H1 (cell line): ENCODE data around the gene MREG. TPM values are rescaled to one million over a fixed set of nuclear protein-coding genes. Genes with fewer than 3 reads are reported as not detected.

Experiments used
- CTCF ChIA-PET: fragments of 300-600 bp; sonication (Branson Sonifier 250); formaldehyde crosslinking; loops from one replicate; lab custom pipeline; 2021; ENCODE audit not compliant: partially characterized antibody; lab: Charles Lee
- POLR2A ChIA-PET: fragments of 300-600 bp; sonication (Branson Sonifier 250); formaldehyde crosslinking; loops from one replicate; lab custom pipeline; 2021; ENCODE audit warnings: inconsistent platforms; ENCODE audit not compliant: partially characterized antibody; lab: Charles Lee
- DNase-seq, 2 experiments: peaks; one replicate each; pipeline versions ENCODE4 v3.0.0 to v3.0.0-alpha.2; 2010 to 2022; ENCODE audit warnings: low spot score in 2 of 2, low read depth in 1 of 2, mixed read lengths in 1 of 2
- FAIRE-seq: peaks from 2 replicates; lab custom pipeline; 2011; peaks lifted over from hg19 to GRCh38; lab: Jason Lieb, UNC
- H2AFZ ChIP-seq: 2 replicates; pipeline ENCODE4 v1.8.1; 2012; ENCODE audit warnings: low read length, inconsistent platforms
- H2AK5ac ChIP-seq: 2 replicates; pipeline ENCODE4 v1.6.1; 2013; ENCODE audit warnings: low read depth, low read length
- H2BK120ac ChIP-seq: replicated peaks from 2 replicates; pipeline ENCODE3; 2013; ENCODE audit warnings: low read depth, low read length, inconsistent platforms
- H2BK12ac ChIP-seq: 2 replicates; pipeline ENCODE4 v1.6.1; 2013; ENCODE audit warnings: low read depth, low read length
- H2BK15ac ChIP-seq: 2 replicates; pipeline ENCODE4 v1.6.1; 2013; ENCODE audit warnings: low read length
- H2BK20ac ChIP-seq: 2 replicates; pipeline ENCODE4 v1.6.1; 2013; ENCODE audit warnings: low read length
- H2BK5ac ChIP-seq: 2 replicates; pipeline ENCODE4 v1.6.1; 2013; ENCODE audit warnings: low read depth, low read length
- H3K14ac ChIP-seq: 2 replicates; pipeline ENCODE4 v1.6.1; 2013; ENCODE audit warnings: inconsistent platforms; ENCODE audit not compliant: insufficient read length
- H3K18ac ChIP-seq: 2 replicates; pipeline ENCODE4 v1.6.1; 2013; ENCODE audit warnings: low read length; ENCODE audit errors: extremely low read depth
- H3K23ac ChIP-seq: 2 replicates; pipeline ENCODE4 v1.6.1; 2013; ENCODE audit warnings: inconsistent platforms; ENCODE audit not compliant: insufficient read length
- H3K23me2 ChIP-seq: 2 replicates; pipeline ENCODE4 v1.6.1; 2013; ENCODE audit warnings: low read depth, low read length
- H3K27ac ChIP-seq: 2 replicates; pipeline ENCODE4 v1.6.1; 2011; ENCODE audit warnings: low read depth, low read length, inconsistent platforms
- H3K27me3 ChIP-seq, 4 experiments: replicated peaks in 1 of 4; 1 replicate in 1 of 4; 2 replicates in 3 of 4; pipeline versions ENCODE4 v1.6.1 to v1.8.1; 2011 to 2013; ENCODE audit warnings: low read length in 3 of 4, mild to moderate bottlenecking in 3 of 4, inconsistent platforms in 2 of 4, mixed read lengths in 2 of 4, moderate library complexity in 1 of 4; ENCODE audit not compliant: control insufficient read depth in 3 of 4, insufficient read depth in 3 of 4; ENCODE audit errors: extremely low read depth in 1 of 4
- H3K36me3 ChIP-seq, 4 experiments: 2 replicates each; pipeline versions ENCODE4 v1.6.1 to v1.8.1; 2011 to 2013; ENCODE audit warnings: mild to moderate bottlenecking in 4 of 4, low read length in 3 of 4, moderate library complexity in 2 of 4, control low read depth in 1 of 4, inconsistent platforms in 1 of 4; ENCODE audit not compliant: insufficient read depth in 4 of 4, control insufficient read depth in 2 of 4
- H3K4ac ChIP-seq: replicated peaks from 2 replicates; pipeline ENCODE3; 2013; ENCODE audit warnings: low read length, low read depth, mixed read lengths, inconsistent platforms; ENCODE audit not compliant: insufficient read length
- H3K4me1 ChIP-seq, 4 experiments: replicated peaks in 1 of 4; 1 replicate in 1 of 4; 2 replicates in 3 of 4; pipeline versions ENCODE4 v1.6.1 to v1.8.1; 2011 to 2013; ENCODE audit warnings: low read length in 3 of 4, inconsistent platforms in 2 of 4, mixed read lengths in 1 of 4; ENCODE audit not compliant: insufficient read depth in 4 of 4, control insufficient read depth in 3 of 4
- H3K4me2 ChIP-seq, 2 experiments: 2 replicates each; pipeline versions ENCODE4 v1.6.1 to v1.8.1; 2011 to 2013; ENCODE audit warnings: low read depth in 2 of 2, low read length in 2 of 2, control low read depth in 1 of 2, inconsistent platforms in 1 of 2, mild to moderate bottlenecking in 1 of 2; ENCODE audit not compliant: insufficient read depth in 1 of 2
- H3K4me3 ChIP-seq, 4 experiments: fragments of 200-600, 300-600 bp in 1 of 4; sonication (generic), shearing (Covaris generic), sonication (Bioruptor Twin) in 1 of 4; 2 replicates each; pipeline versions ENCODE4 v1.5.1 to v1.8.1; 2011 to 2016; ENCODE audit warnings: low read length in 4 of 4, low read depth in 3 of 4, control low read depth in 2 of 4, inconsistent platforms in 2 of 4, mild to moderate bottlenecking in 2 of 4, mixed read lengths in 1 of 4, moderate library complexity in 1 of 4; ENCODE audit not compliant: insufficient read depth in 2 of 4; ENCODE audit errors: extremely low read depth in 1 of 4
- H3K56ac ChIP-seq: replicated peaks from 2 replicates; pipeline ENCODE3; 2013; ENCODE audit warnings: low read depth, mild to moderate bottlenecking, mixed read lengths, low read length, inconsistent platforms; ENCODE audit not compliant: insufficient read length
- H3K79me1 ChIP-seq: 2 replicates; pipeline ENCODE4 v1.6.1; 2013; ENCODE audit warnings: low read depth, low read length, control low read depth
- H3K79me2 ChIP-seq, 2 experiments: 2 replicates each; pipeline versions ENCODE4 v1.6.1 to v1.8.1; 2012 to 2013; ENCODE audit warnings: low read length in 2 of 2, mild to moderate bottlenecking in 2 of 2, inconsistent platforms in 1 of 2; ENCODE audit not compliant: insufficient read depth in 2 of 2, control insufficient read depth in 1 of 2
- H3K9ac ChIP-seq, 4 experiments: replicated peaks in 1 of 4; 1 replicate in 1 of 4; 2 replicates in 3 of 4; pipeline versions ENCODE4 v1.6.1 to v1.8.1; 2011 to 2013; ENCODE audit warnings: low read depth in 3 of 4, low read length in 3 of 4, control low read depth in 2 of 4, mild to moderate bottlenecking in 2 of 4, moderate library complexity in 2 of 4, inconsistent platforms in 1 of 4; ENCODE audit errors: extremely low read depth in 1 of 4
- H3K9me3 ChIP-seq, 2 experiments: 2 replicates each; pipeline versions ENCODE4 v1.6.1 to v1.8.1; 2012 to 2013; ENCODE audit warnings: mild to moderate bottlenecking in 2 of 2, moderate library complexity in 2 of 2, control low read depth in 1 of 2, inconsistent platforms in 1 of 2, low read depth in 1 of 2, low read length in 1 of 2, mixed read lengths in 1 of 2; ENCODE audit not compliant: insufficient read depth in 2 of 2
- H4K20me1 ChIP-seq, 2 experiments: replicated peaks in 1 of 2; 2 replicates each; pipeline versions ENCODE3 to v1.8.1; 2011 to 2013; ENCODE audit warnings: inconsistent platforms in 2 of 2, low read length in 2 of 2, mild to moderate bottlenecking in 1 of 2; ENCODE audit not compliant: insufficient read depth in 2 of 2, control insufficient read depth in 1 of 2
- H4K5ac ChIP-seq: 2 replicates; pipeline ENCODE4 v1.6.1; 2013; ENCODE audit warnings: low read length, low read depth, mixed read lengths, inconsistent platforms; ENCODE audit not compliant: insufficient read length
- H4K8ac ChIP-seq: 2 replicates; pipeline ENCODE4 v1.8.0; 2013; ENCODE audit warnings: mild to moderate bottlenecking, moderate library complexity, low read length, inconsistent platforms; ENCODE audit not compliant: insufficient read depth; ENCODE audit errors: extremely low read depth
- H4K91ac ChIP-seq: replicated peaks from 2 replicates; pipeline ENCODE3; 2013; ENCODE audit warnings: low read length, mixed read lengths, inconsistent platforms; ENCODE audit not compliant: insufficient read length
- CBX5 ChIP-seq: fragments of 300-800, 300-1000 bp; sonication (generic); IDR thresholded peaks from 2 replicates; pipeline ENCODE4 v1.7.1; 2016; ENCODE audit warnings: antibody characterized with exemption, low read length, low read depth
- EZH2 ChIP-seq: fragments of 200-600 bp; sonication (generic); IDR thresholded peaks from 2 replicates; pipeline ENCODE4 v1.7.1; 2012; ENCODE audit warnings: low read depth, mild to moderate bottlenecking, moderate library complexity, low read length, inconsistent platforms; ENCODE audit not compliant: severe bottlenecking
- GABPA ChIP-seq: IDR thresholded peaks from 2 replicates; pipeline ENCODE4 v1.6.1; 2011; ENCODE audit warnings: mild to moderate bottlenecking, low read length, moderate library complexity, borderline replicate concordance; ENCODE audit not compliant: insufficient read depth
- HDAC6 ChIP-seq: IDR thresholded peaks from one replicate; pipeline ENCODE4 v1.7.1; 2012; ENCODE audit warnings: low read depth, mild to moderate bottlenecking, inconsistent platforms, low read length, moderate library complexity
- PHF8 ChIP-seq: fragments of 200-600 bp; sonication (generic); conservative IDR thresholded peaks from 2 replicates; pipeline ENCODE4 v1.7.1; 2012; ENCODE audit warnings: low read depth, mild to moderate bottlenecking, inconsistent platforms, low read length, moderate library complexity
- RAD21 ChIP-seq, 2 experiments: IDR thresholded peaks in 1 of 2; conservative IDR thresholded peaks in 1 of 2; 2 replicates each; pipeline ENCODE4 v1.6.1; 2011; ENCODE audit warnings: low read depth in 2 of 2, low read length in 2 of 2, improper control_type of control experiment in 1 of 2, inconsistent platforms in 1 of 2, mild to moderate bottlenecking in 1 of 2, moderate library complexity in 1 of 2
- SIN3A ChIP-seq, 2 experiments: IDR thresholded peaks in 1 of 2; conservative IDR thresholded peaks in 1 of 2; 2 replicates each; pipeline ENCODE4 v1.6.1; 2011 to 2012; ENCODE audit warnings: low read length in 2 of 2, improper control_type of control experiment in 1 of 2, low read depth in 1 of 2, mild to moderate bottlenecking in 1 of 2
- SIX5 ChIP-seq: IDR thresholded peaks from 2 replicates; pipeline ENCODE4 v1.6.1; 2011; ENCODE audit warnings: mild to moderate bottlenecking, low read depth, low read length
- SP4 ChIP-seq: IDR thresholded peaks from 2 replicates; pipeline ENCODE4 v1.6.1; 2012; ENCODE audit warnings: low read length, inconsistent platforms
- TAF7 ChIP-seq: optimal IDR thresholded peaks from 2 replicates; pipeline ENCODE3; 2011; ENCODE audit warnings: low read depth, mild to moderate bottlenecking, inconsistent platforms, low read length, moderate library complexity, borderline replicate concordance
- TCF12 ChIP-seq: IDR thresholded peaks from 2 replicates; pipeline ENCODE4 v1.6.1; 2011; ENCODE audit warnings: low read depth, mild to moderate bottlenecking, low read length
- YY1 ChIP-seq: IDR thresholded peaks from 2 replicates; pipeline ENCODE4 v1.6.1; 2011; ENCODE audit warnings: low read depth, mild to moderate bottlenecking, low read length
- ZNF274 ChIP-seq: IDR thresholded peaks from 2 replicates; pipeline ENCODE4 v1.7.0; 2012; ENCODE audit warnings: low read length, borderline replicate concordance; ENCODE audit errors: extremely low read depth
- WGBS, 2 experiments: shearing (Covaris generic) in 1 of 2; methylation state at CpG; one replicate each; pipeline versions ENCODE4 v1.1.6 to v1.1.7; 2013 to 2015; ENCODE audit warnings: low lambda C conversion rate in 2 of 2, mixed read lengths in 2 of 2, inconsistent platforms in 1 of 2, low coverage in 1 of 2, missing lambda C conversion rate in 1 of 2; ENCODE audit not compliant: insufficient replicate concordance in 2 of 2, insufficient coverage in 1 of 2, insufficient read length in 1 of 2; ENCODE audit errors: extremely low coverage in 1 of 2, missing lambda C conversion rate in 1 of 2; 5-methylcytosine and 5-hydroxymethylcytosine counted together
- polyA plus RNA-seq, 7 experiments: library from polyadenylated mRNA; depleted of rRNA in 3 of 7; stranded (reverse) in 5 of 7; unstranded in 2 of 7; fragments of >200 nt in 5 of 7; fragments of 200-250 nt in 2 of 7; gene quantifications; 1 replicate in 5 of 7; 2 replicates in 1 of 7; 4 replicates in 1 of 7; pipeline versions ENCODE4 v1.2.1 to v1.2.3, GENCODE V29; 2011 to 2013; ENCODE audit warnings: missing spikeins in 2 of 7, mixed read lengths in 2 of 7
- total RNA-seq: library from RNA; stranded (reverse); fragmentation: NEBNext Ultra II Directional; extraction: Animal tissue kit (Norgen Biotek cat#: 25700); gene quantifications from 2 replicates; pipeline ENCODE4 v1.2.1, GENCODE V29; 2021

MREG gene
- total and polyA plus RNA-seq, 2 of the 8 experiments (the other 6 are each of a cell fraction or from before 2014, with no cell fraction given) = 7.5 to 31.9 TPM

- no peak overlapping the region for H3K4ac ChIP-seq
- H2BK120ac ChIP-seq = no peak overlapping the region
- no peak overlapping the region for H3K9ac ChIP-seq
- ChIA-PET CTCF (interaction anchor here (0.6 to 3.2 kb wide), 9 partner anchors 10 to 216 kb away, joined by 3 to 33 read pairs (median 3); no protein-coding TSS in a partner anchor), POLR2A (interaction anchor here (1.1 to 2.3 kb wide), 2 partner anchors 40 to 245 kb away, joined by 3 to 5 read pairs; no protein-coding TSS in a partner anchor)
- no peak overlapping the region for H2AK5ac ChIP-seq
- H2AFZ ChIP-seq = no peak overlapping the region
- H3K4me3 ChIP-seq = no peak overlapping the region
- 0 out of 2 replicates have a peak, but pooled peaks cover 2% of the 10 kb centered on the region for H3K79me1 ChIP-seq
- DNase-seq (no peak), FAIRE-seq (peak; percentile 42)
- H2BK5ac ChIP-seq = peak overlapping the region; percentile 15; the same call in 1 of the 2 replicates
- H3K27ac ChIP-seq = no peak overlapping the region
- 91% methylated on average over 5 of the region's 5 CpGs; no CpG with 5 or more reads in 1 of the 2 experiments for WGBS, 2 experiments
- H3K79me2 ChIP-seq = no peaks in the 10 kb centered on the region
- no peak overlapping the region for H2BK15ac ChIP-seq
- no peak overlapping the region for H2BK12ac ChIP-seq
- no peak overlapping the region for H3K14ac ChIP-seq
- no peak overlapping the region for H3K23ac ChIP-seq
- H3K23me2 ChIP-seq = no peaks in the 10 kb centered on the region
- no peaks in the 10 kb centered on the region for H3K9me3 ChIP-seq
- H3K36me3 ChIP-seq = peaks cover 0 to 20% (median 4%) of the 10 kb centered on the region in 4 experiments; a peak in 4 of 8 replicates
- no peak overlapping the region for H3K18ac ChIP-seq
- no peaks in the 10 kb centered on the region for H3K4me1 ChIP-seq
- H4K20me1 ChIP-seq = peaks cover 0 to 2% of the 10 kb centered on the region in 2 experiments
- H4K5ac ChIP-seq = no peak overlapping the region
- H4K91ac ChIP-seq = no peak overlapping the region
- no peak overlapping the region for H3K56ac ChIP-seq
- no peak overlapping the region for H2BK20ac ChIP-seq
- H3K27me3 ChIP-seq = no peaks in the 10 kb centered on the region
- H4K8ac ChIP-seq = no peak overlapping the region
- H3K4me2 ChIP-seq = no peak overlapping the region
- TF ChIP-seq HDAC6 = no peak
- no peak for TF ChIP-seq TCF12
- TF ChIP-seq ZNF274 = no peak
- no peak for TF ChIP-seq GABPA
- TF ChIP-seq RAD21 (IDR thresholded peaks at IDR 0.05 in 1 of 2, conservative IDR thresholded peaks at IDR 0.05 in 1 of 2; ENCODE audit: low read depth in 2 of 2, low read length in 2 of 2) = no peak
- no peak for TF ChIP-seq CBX5
- TF ChIP-seq PHF8 = no peak
- no peak for TF ChIP-seq EZH2
- no peak for TF ChIP-seq TAF7
- TF ChIP-seq SIX5 = no peak
- no peak for TF ChIP-seq SP4
- no peak for TF ChIP-seq SIN3A (conservative IDR thresholded peaks at IDR 0.05 in 1 of 2, IDR thresholded peaks at IDR 0.05 in 1 of 2; ENCODE audit: low read depth in 1 of 2, low read length in 2 of 2)
- no peak for TF ChIP-seq YY1
These were observed 30.6 kb upstream of the MREG start for GRCh38 chr2:216043949-216044348.
